NCI-H69 (cell line): ENCODE results near the gene CFAP157.
A peak's percentile ranks its signal among the peaks of the same experiment; 100 is the strongest.

ENCODE experiments used
- DNase-seq: peaks from one replicate; lab custom pipeline; 2025; lab: John Stamatoyannopoulos, UW

CFAP157 gene

GRCh38 chr9:127762111-127762676, 55.4 kb downstream of the CFAP157 start:
- DNase-seq, result no peak

DNA sequence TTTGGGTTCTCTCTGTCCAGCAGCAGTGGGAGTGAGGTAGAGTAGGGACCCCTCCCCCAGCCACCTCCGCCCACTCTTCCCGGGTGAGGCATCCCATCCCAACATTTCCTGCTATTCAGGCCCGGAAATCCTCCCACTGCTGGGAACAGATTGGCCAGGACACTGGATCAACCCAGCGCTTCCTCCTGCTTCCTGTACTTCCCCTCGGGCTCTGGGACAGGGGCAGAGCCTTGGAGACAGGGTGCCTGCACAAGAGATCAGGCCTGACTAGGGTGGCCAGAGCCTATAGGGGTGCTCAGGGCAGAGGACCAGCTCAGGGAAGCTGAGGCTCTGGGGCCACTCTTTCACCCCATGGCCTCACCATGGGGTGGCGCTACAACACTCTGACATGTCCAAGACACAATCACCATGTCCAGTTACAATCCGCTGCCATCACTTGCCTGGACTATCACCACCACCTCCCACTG, 57.2 kb downstream of the CFAP157 start:
- peak; percentile 66 for DNase-seq

GRCh38 chr9:127765418-127765817, 58.6 kb downstream of the CFAP157 start:
- no peak for DNase-seq
